ENCODE measurements around the gene SYNDIG1.

DNA sequence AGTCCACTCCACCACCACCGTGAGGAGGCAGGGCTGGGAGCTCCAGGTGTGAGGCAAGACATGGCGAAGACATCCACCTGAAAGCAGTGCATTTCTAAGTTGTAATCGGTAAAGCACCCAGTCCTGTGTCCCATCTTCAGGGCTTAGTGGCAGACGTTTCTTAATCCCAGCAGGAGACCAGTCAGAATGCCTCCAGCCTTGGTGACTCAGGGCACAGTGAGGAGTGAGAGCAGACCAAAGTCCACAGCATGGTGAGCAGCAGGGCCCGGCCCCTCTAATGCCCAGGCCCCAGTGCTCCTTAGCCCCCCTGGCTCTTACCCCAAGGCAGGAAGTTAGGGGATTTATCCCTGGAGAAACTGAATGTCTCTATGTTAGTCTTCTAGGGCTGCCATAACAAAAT, 183.9 kb downstream of the SYNDIG1 start:
- TF ChIP-seq POLR2A (IDR thresholded peaks at IDR 0.05; ENCODE audit: low read length) (no peak), GATA1 (IDR thresholded peaks at IDR 0.05; ENCODE audit: low read depth, low read length) (no peak)
